Measurements from ENCODE around the gene FNDC11.

FNDC11 gene

DNA sequence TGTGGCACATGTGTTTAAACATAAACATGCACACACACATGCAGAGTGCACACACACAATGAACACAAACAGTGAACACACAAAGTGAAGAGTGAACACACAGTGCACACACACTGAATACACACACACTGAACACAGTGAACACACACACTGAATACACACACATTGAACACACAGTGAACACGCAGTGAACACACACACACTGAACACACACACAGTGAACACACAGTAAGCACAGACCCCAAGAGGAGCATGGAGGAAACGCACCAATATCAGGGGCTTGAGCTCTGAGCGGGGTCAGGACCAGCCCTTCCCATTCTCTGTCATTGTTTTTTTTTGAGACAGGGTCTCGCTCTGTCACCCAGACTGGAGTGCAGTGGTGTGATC is 37.2 kb downstream of the FNDC11 start:
- no peak overlapping the region for H3K4me3 ChIP-seq (ENCODE audit: insufficient read depth, low read depth, low read length, poor library complexity, severe bottlenecking)
- no peaks in the 10 kb centered on the region for H3K9me3 ChIP-seq (ENCODE audit: control insufficient read depth, low read length)
- H3K27ac ChIP-seq (ENCODE audit: insufficient read depth, low read length, poor library complexity, severe bottlenecking): no peak overlapping the region
- peaks cover 52% of the 10 kb centered on the region for H3K36me3 ChIP-seq (ENCODE audit: control insufficient read depth, insufficient read depth, low read length)
- H3K27me3 ChIP-seq (replicated peaks; ENCODE audit: control insufficient read depth, insufficient read depth, low read length, poor library complexity, severe bottlenecking): no peaks in the 10 kb centered on the region
- DNase-seq: no peak
- peaks cover 4% of the 10 kb centered on the region for H3K4me1 ChIP-seq (ENCODE audit: control insufficient read depth, insufficient read depth, low read length, poor library complexity, severe bottlenecking)

DNA sequence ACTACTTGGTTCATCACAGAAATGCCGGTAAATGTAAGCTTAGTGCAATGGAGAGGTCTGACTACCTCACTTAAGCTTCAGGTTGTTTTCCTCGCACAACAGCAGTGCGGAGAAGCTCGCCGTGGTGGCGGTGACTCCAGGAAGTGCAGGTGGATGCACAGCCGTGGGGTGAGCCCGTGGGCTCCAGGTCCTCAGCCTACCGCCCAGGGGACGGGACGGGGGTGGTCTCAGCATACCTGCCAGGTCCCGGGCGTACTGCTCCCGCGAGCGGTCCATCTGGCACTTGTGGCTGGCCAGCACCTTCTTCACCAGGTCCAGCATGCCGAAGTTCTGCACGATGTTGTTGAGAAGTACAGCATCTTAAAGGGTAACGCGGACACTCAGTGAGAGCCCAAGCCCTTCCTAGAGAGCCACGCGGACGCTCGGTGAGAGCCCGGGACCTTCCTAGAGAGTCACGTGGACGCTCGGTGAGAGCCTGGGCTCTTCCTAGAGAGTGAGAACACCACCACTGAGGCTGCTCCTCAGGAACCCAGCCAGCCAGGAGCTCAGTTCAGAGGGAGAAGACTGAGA is 37.9 kb downstream of the FNDC11 start:
- Histone ChIP-seq H3K36me3 (ENCODE audit: control insufficient read depth, insufficient read depth, low read length) (peaks cover 52% of the 10 kb centered on the region), H3K4me3 (ENCODE audit: insufficient read depth, low read depth, low read length, poor library complexity, severe bottlenecking) (no peak overlapping the region), H3K9me3 (ENCODE audit: control insufficient read depth, low read length) (no peaks in the 10 kb centered on the region), H3K27ac (ENCODE audit: insufficient read depth, low read length, poor library complexity, severe bottlenecking) (no peak overlapping the region), H3K27me3 (replicated peaks; ENCODE audit: control insufficient read depth, insufficient read depth, low read length, poor library complexity, severe bottlenecking) (no peaks in the 10 kb centered on the region), H3K4me1 (ENCODE audit: control insufficient read depth, insufficient read depth, low read length, poor library complexity, severe bottlenecking) (peaks cover 4% of the 10 kb centered on the region)
- no peak for DNase-seq

DNA sequence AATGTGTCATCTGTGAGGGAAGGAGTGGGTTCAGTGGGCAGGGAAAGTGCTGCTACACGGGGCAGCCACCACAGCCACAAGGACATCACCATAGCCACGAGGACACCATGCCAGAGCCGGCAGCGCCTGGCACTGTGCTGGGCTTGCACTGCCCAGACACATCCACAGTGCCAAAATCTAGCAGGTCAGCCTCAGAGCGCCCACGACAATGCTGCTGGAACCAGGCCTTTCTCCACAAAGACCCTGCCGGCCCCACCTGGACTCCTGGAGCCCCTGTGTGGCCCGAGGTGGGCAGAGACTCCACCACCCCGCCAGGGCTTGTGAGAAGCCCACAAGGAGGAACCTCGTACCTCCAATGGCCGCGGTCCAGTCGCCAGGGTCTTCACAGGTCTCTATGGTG is 38.7 kb downstream of the FNDC11 start:
- DNase-seq: no peak
- H3K27me3 ChIP-seq (replicated peaks; ENCODE audit: control insufficient read depth, insufficient read depth, low read length, poor library complexity, severe bottlenecking): no peaks in the 10 kb centered on the region
- peaks cover 57% of the 10 kb centered on the region for H3K36me3 ChIP-seq (ENCODE audit: control insufficient read depth, insufficient read depth, low read length)
- no peaks in the 10 kb centered on the region for H3K9me3 ChIP-seq (ENCODE audit: control insufficient read depth, low read length)
- no peak overlapping the region for H3K4me3 ChIP-seq (ENCODE audit: insufficient read depth, low read depth, low read length, poor library complexity, severe bottlenecking)
- H3K4me1 ChIP-seq (ENCODE audit: control insufficient read depth, insufficient read depth, low read length, poor library complexity, severe bottlenecking): peaks cover 4% of the 10 kb centered on the region
- H3K27ac ChIP-seq (ENCODE audit: insufficient read depth, low read length, poor library complexity, severe bottlenecking): no peak overlapping the region

DNA sequence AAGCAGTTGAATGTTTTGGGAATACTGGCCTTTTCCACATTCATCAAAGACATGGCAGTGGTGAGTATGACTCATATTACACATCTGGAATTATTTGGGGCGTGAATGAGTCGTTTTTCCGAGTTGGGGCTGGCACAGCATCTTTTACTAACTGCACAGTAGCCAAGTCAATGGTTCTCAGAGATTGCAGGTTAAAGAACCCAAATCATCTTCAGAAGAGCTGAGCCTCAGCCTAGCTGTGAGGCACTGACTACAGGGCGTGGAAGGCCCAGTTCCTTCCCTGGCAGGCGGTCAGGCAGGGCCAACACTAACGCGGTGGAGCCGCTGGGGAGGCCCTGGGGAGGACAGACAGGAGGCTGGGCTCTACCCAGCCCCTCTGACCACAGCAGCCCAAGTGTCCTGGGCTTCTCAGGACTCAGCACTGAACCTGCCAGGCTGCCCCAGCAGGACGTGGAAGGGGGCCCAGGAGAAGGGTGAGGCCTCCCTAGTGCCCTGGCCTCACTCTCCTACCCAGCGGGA is 40.1 kb downstream of the FNDC11 start:
- Histone ChIP-seq H3K9me3 (ENCODE audit: control insufficient read depth, low read length) (no peaks in the 10 kb centered on the region), H3K36me3 (ENCODE audit: control insufficient read depth, insufficient read depth, low read length) (peaks cover 65% of the 10 kb centered on the region), H3K27me3 (replicated peaks; ENCODE audit: control insufficient read depth, insufficient read depth, low read length, poor library complexity, severe bottlenecking) (no peaks in the 10 kb centered on the region), H3K27ac (ENCODE audit: insufficient read depth, low read length, poor library complexity, severe bottlenecking) (no peak overlapping the region), H3K4me3 (ENCODE audit: insufficient read depth, low read depth, low read length, poor library complexity, severe bottlenecking) (no peak overlapping the region), H3K4me1 (ENCODE audit: control insufficient read depth, insufficient read depth, low read length, poor library complexity, severe bottlenecking) (no peaks in the 10 kb centered on the region)
- no peak for DNase-seq

DNA sequence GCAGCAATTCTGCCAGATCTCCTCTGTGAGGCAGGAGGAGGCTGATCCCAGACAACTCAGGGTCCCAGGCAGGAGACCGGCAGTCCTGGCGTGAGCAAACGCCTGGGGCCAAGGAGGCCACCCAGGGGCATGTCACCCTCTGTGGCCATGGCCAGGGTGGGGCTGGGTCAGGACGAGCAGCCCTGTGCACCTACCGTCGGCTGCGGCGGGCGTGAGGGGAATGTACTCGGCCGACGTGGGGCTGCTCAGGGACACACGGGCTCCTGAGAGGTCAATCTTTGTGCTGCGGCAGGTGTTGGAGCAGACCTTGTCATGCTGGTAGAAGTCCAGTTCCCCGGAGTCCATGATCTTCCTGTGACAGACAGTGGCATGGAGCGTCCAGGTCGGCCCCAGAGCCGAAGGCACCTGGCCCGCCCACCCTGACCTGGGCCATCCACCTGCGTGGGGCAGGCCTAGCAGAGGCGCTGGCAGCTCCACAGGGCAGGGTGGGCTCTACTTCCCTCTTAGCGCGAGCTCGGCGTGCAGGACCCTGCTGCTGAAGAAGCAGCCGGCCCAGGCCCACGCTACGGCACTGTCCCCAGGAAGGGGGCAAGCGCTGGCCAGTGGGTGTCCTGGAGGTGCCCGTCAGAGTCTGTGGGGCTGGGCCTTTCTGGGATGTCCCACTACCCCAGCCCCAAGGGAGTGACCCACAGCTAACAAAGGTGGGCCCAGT is 41.6 kb downstream of the FNDC11 start:
- Histone ChIP-seq H3K4me3 (ENCODE audit: insufficient read depth, low read depth, low read length, poor library complexity, severe bottlenecking) (no peak overlapping the region), H3K9me3 (ENCODE audit: control insufficient read depth, low read length) (no peaks in the 10 kb centered on the region), H3K36me3 (ENCODE audit: control insufficient read depth, insufficient read depth, low read length) (peaks cover 55% of the 10 kb centered on the region), H3K27ac (ENCODE audit: insufficient read depth, low read length, poor library complexity, severe bottlenecking) (no peak overlapping the region), H3K4me1 (ENCODE audit: control insufficient read depth, insufficient read depth, low read length, poor library complexity, severe bottlenecking) (no peaks in the 10 kb centered on the region), H3K27me3 (replicated peaks; ENCODE audit: control insufficient read depth, insufficient read depth, low read length, poor library complexity, severe bottlenecking) (no peaks in the 10 kb centered on the region)
- DNase-seq: no peak

DNA sequence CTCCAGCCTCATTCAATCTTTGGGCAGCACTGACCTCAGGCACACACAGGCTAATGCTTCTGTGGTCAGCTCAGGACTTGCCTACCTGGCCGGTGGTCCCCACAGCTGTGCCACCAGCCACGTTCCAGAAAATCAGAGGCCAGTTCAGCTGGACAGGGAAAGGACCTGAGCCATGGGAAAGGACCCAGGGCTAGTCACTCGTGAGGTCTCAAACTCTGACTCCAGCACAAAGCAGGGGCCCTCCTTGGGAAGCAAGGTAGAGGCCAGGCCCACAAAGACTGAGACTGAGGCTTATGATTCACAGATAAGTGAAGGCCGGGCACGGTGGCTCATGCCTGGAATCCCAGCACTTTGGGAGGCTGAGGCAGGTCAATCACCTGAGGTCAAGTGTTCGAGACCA is 42.5 kb downstream of the FNDC11 start:
- Histone ChIP-seq H3K4me1 (ENCODE audit: control insufficient read depth, insufficient read depth, low read length, poor library complexity, severe bottlenecking) (no peaks in the 10 kb centered on the region), H3K27ac (ENCODE audit: insufficient read depth, low read length, poor library complexity, severe bottlenecking) (no peak overlapping the region), H3K36me3 (ENCODE audit: control insufficient read depth, insufficient read depth, low read length) (peaks cover 48% of the 10 kb centered on the region), H3K27me3 (replicated peaks; ENCODE audit: control insufficient read depth, insufficient read depth, low read length, poor library complexity, severe bottlenecking) (no peaks in the 10 kb centered on the region), H3K9me3 (ENCODE audit: control insufficient read depth, low read length) (no peaks in the 10 kb centered on the region), H3K4me3 (ENCODE audit: insufficient read depth, low read depth, low read length, poor library complexity, severe bottlenecking) (no peak overlapping the region)
- DNase-seq: no peak

DNA sequence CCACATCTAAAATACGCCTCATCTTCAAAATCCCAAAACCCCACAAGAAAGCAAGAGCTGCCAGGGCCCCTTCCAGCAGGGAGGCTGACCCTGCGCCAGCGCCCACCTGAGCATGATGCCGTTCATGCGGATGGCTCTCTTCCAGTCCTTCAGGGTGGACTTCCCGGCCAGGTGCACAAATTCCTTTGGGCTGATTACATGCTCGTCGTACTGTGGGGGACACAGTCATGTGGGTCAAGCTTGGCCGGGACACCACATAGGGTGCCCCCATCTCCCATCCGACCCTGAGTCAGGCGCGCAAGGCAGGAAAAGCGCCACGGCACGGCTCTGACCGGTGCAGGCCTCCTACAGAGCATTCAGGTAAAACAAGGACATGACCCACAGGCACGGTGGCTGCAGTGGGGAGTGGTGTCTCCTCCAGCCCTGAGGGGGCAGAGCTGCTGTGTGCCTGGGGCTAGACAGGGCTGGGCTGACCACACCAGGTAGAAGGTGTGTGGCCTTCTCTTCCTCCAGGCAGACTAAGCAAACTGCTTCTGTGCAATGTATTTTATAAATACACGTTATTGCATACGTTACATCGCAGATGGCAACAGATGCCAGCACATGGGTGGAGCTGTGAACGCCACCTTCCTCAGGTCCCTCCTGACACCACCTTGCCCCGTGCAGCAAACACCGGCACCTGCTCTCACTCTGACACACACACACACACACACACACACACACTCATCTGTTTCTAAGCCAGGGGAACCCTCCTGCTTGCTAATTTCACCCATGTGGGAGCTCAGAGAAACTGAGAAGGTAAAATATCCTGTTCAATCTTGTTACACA is 43.9 kb downstream of the FNDC11 start:
- H3K4me3 ChIP-seq (ENCODE audit: insufficient read depth, low read depth, low read length, poor library complexity, severe bottlenecking): no peak overlapping the region
- no peak overlapping the region for H3K27ac ChIP-seq (ENCODE audit: insufficient read depth, low read length, poor library complexity, severe bottlenecking)
- peaks cover 42% of the 10 kb centered on the region for H3K36me3 ChIP-seq (ENCODE audit: control insufficient read depth, insufficient read depth, low read length)
- H3K9me3 ChIP-seq (ENCODE audit: control insufficient read depth, low read length): no peaks in the 10 kb centered on the region
- H3K27me3 ChIP-seq (replicated peaks; ENCODE audit: control insufficient read depth, insufficient read depth, low read length, poor library complexity, severe bottlenecking): no peaks in the 10 kb centered on the region
- no peak for DNase-seq
- no peaks in the 10 kb centered on the region for H3K4me1 ChIP-seq (ENCODE audit: control insufficient read depth, insufficient read depth, low read length, poor library complexity, severe bottlenecking)

DNA sequence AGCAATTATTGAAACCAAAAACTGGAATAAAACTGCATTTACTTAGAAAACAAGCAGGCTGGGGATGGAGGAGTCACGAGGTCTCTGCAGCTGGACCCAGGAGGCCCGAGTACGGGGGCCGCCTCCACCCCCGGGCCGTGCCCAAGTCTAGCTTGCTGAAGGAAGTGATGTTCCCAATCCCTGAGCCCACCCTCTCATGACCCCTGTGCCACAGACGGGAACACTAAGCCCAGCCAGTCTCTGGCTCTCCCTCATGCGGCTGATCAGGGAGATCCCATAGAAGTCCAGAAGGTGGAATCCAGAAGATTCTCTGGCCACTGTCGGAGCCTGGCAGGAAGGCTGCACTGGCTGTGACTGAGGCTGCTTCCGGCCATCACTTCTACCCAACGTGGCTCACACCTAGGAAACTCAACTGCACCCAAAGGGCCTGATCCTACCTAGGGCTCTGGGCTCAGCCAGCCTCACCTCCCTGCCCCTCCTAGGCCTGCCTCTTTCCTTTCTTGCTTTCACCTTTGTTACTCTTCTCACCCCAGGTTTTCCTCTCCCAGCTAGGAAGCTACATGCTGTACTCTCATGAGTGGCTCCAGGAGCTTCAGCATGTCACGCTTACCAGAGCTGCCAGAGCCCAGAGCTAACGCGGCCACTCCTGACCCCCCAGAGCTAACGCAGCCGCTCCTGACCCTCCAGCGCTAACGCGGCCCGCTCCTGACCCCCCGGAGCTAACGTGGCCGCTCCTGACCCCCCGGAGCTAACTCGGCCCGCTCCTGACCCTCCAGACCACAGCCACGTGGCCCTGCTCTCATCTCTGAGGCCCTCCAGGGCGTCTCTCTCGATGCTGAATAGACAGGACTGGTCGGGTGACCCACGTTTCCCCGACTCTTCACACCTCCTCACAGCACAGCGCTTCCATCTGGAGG is 44.8 kb downstream of the FNDC11 start:
- H3K4me3 ChIP-seq (ENCODE audit: insufficient read depth, low read depth, low read length, poor library complexity, severe bottlenecking): no peak overlapping the region
- no peaks in the 10 kb centered on the region for H3K27me3 ChIP-seq (replicated peaks; ENCODE audit: control insufficient read depth, insufficient read depth, low read length, poor library complexity, severe bottlenecking)
- no peaks in the 10 kb centered on the region for H3K4me1 ChIP-seq (ENCODE audit: control insufficient read depth, insufficient read depth, low read length, poor library complexity, severe bottlenecking)
- H3K27ac ChIP-seq (ENCODE audit: insufficient read depth, low read length, poor library complexity, severe bottlenecking): no peak overlapping the region
- no peak for DNase-seq
- no peaks in the 10 kb centered on the region for H3K9me3 ChIP-seq (ENCODE audit: control insufficient read depth, low read length)
- H3K36me3 ChIP-seq (ENCODE audit: control insufficient read depth, insufficient read depth, low read length): peaks cover 37% of the 10 kb centered on the region

DNA sequence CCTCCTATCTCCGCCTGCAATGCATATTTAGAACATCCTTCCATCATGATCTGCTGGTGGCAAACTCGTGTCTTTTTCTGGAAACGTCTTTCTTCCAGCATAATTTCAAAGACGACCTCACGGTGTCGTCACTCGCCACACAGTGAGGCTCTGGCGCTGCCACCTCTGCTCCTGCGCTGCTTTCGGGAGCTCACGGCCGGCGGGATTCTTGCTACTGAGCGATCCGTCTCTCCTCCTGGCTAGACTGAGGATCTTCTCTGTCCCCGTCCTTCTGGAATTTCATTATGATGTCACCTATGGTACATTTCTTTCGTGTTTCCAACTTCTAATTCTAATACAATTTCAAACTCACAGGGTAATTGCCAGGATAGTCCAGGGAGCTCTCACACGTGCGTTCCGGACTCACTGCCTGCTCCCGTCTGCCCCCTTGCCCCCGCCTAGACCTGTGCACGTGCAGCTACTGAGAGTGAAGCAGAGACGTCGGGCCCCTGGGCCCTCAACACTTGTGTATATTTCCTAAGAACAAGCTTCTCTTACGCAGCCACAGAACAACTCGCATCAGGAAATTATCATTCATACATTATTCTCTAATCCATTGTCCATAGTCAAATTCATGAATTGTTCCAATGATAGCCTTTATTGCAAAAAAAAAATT is 45.6 kb downstream of the FNDC11 start:
- no peak for DNase-seq
- Histone ChIP-seq H3K36me3 (ENCODE audit: control insufficient read depth, insufficient read depth, low read length) (peaks cover 39% of the 10 kb centered on the region), H3K27me3 (replicated peaks; ENCODE audit: control insufficient read depth, insufficient read depth, low read length, poor library complexity, severe bottlenecking) (no peaks in the 10 kb centered on the region)

More for the DNA sequence above, 45.6 kb downstream of the FNDC11 start:
- no peak overlapping the region for H3K27ac ChIP-seq (ENCODE audit: insufficient read depth, low read length, poor library complexity, severe bottlenecking)
- no peak overlapping the region for H3K4me3 ChIP-seq (ENCODE audit: insufficient read depth, low read depth, low read length, poor library complexity, severe bottlenecking)
- no peaks in the 10 kb centered on the region for H3K4me1 ChIP-seq (ENCODE audit: control insufficient read depth, insufficient read depth, low read length, poor library complexity, severe bottlenecking)
- no peaks in the 10 kb centered on the region for H3K9me3 ChIP-seq (ENCODE audit: control insufficient read depth, low read length)

Data from effector memory CD4-positive, alpha-beta T cell (primary cell).